Thoracic aorta (tissue), 2 donors: ENCODE data around the gene MMP12. TPM values are rescaled to one million over a fixed set of nuclear protein-coding genes. Genes with fewer than 3 reads are reported as not detected.

ENCODE experiments used
- ATAC-seq: fragments of 150-250 bp; one replicate; pipeline ENCODE4 v1.8.0; 2017; ENCODE audit warnings: low read depth; ENCODE audit not compliant: insufficient number of reproducible peaks, low FRiP score
- DNase-seq: peaks from one replicate; pipeline ENCODE4 v3.0.0-alpha.2; 2020; ENCODE audit warnings: low spot score
- H3K27ac ChIP-seq, 2 donors: fragments of 200-600 bp; sonication (generic); 1 replicate in 1 of 2; 2 replicates in 1 of 2; pipeline ENCODE4 v1.5.1; 2016; ENCODE audit warnings: mild to moderate bottlenecking in 2 of 2, moderate library complexity in 2 of 2
- H3K27me3 ChIP-seq: fragments of 200-600 bp; sonication (generic); replicated peaks from 2 replicates; pipeline ENCODE4 v1.6.0; 2016; ENCODE audit warnings: mild to moderate bottlenecking; ENCODE audit not compliant: insufficient read depth
- H3K36me3 ChIP-seq: fragments of 200-600 bp; sonication (generic); one replicate; pipeline ENCODE4 v1.5.1; 2016
- H3K4me1 ChIP-seq, 2 donors: fragments of 200-600 bp; sonication (generic); 1 replicate in 1 of 2; 2 replicates in 1 of 2; pipeline versions ENCODE4 v1.5.1 to v1.6.0; 2016; ENCODE audit warnings: low read depth in 2 of 2, mild to moderate bottlenecking in 1 of 2; ENCODE audit not compliant: control insufficient read depth in 1 of 2
- H3K4me3 ChIP-seq: fragments of 200-600 bp; sonication (generic); 2 replicates; pipeline ENCODE4 v1.5.1; 2016; ENCODE audit warnings: mild to moderate bottlenecking
- H3K9me3 ChIP-seq: fragments of 200-600 bp; sonication (generic); 2 replicates; pipeline ENCODE4 v1.5.1; 2016
- CTCF ChIP-seq: fragments of 200-600 bp; sonication (generic); IDR thresholded peaks from one replicate; pipeline ENCODE4 v1.5.1; 2019; ENCODE audit warnings: antibody characterized with exemption
- total RNA-seq, 2 donors: library from RNA; depleted of rRNA; stranded (reverse); fragments of >200 nt; gene quantifications; one replicate each; pipeline versions ENCODE4 v1.1.0 to v1.2.3, GENCODE V29; 2016

The MMP12 gene
- total RNA-seq, 2 donors from 2014 or later = not detected

GRCh38 chr11:102837646-102838045 is 37.1 kb downstream of the MMP12 start:
- Histone ChIP-seq H3K4me3 (no peak overlapping the region), H3K36me3 (no peaks in the 10 kb centered on the region), H3K4me1 (no peaks in the 10 kb centered on the region), H3K27me3 (no peaks in the 10 kb centered on the region), H3K9me3 (no peaks in the 10 kb centered on the region), H3K27ac (no peak overlapping the region)
- TF ChIP-seq CTCF = no peak
- DNase-seq (no peak), ATAC-seq (no peak)

GRCh38 chr11:102837156-102837555 is 37.6 kb downstream of the MMP12 start:
- H3K27ac ChIP-seq = no peak overlapping the region

GRCh38 chr11:102836290-102836875 is 38.4 kb downstream of the MMP12 start:
- DNase-seq = no peak
- TF ChIP-seq CTCF = no peak
- ATAC-seq = no peak
- H3K36me3 ChIP-seq = no peaks in the 10 kb centered on the region
- no peak overlapping the region for H3K27ac ChIP-seq
- H3K9me3 ChIP-seq = no peaks in the 10 kb centered on the region
- no peaks in the 10 kb centered on the region for H3K4me1 ChIP-seq
- no peaks in the 10 kb centered on the region for H3K27me3 ChIP-seq
- no peak overlapping the region for H3K4me3 ChIP-seq

More at GRCh38 chr11:102837156-102837555, 37.6 kb downstream of the MMP12 start:
- H3K27me3 ChIP-seq = no peaks in the 10 kb centered on the region
- no peaks in the 10 kb centered on the region for H3K9me3 ChIP-seq
- H3K4me3 ChIP-seq = no peak overlapping the region
- DNase-seq (no peak), ATAC-seq (no peak)
- no peak for TF ChIP-seq CTCF
- H3K36me3 ChIP-seq = no peaks in the 10 kb centered on the region
- H3K4me1 ChIP-seq = no peaks in the 10 kb centered on the region

GRCh38 chr11:102833731-102834130 is 41.1 kb downstream of the MMP12 start:
- no peaks in the 10 kb centered on the region for H3K36me3 ChIP-seq
- H3K4me1 ChIP-seq = no peaks in the 10 kb centered on the region
- DNase-seq (no peak), ATAC-seq (no peak)
- H3K27me3 ChIP-seq = no peaks in the 10 kb centered on the region
- H3K9me3 ChIP-seq = no peaks in the 10 kb centered on the region
- no peak overlapping the region for H3K27ac ChIP-seq
- no peak for TF ChIP-seq CTCF
- no peak overlapping the region for H3K4me3 ChIP-seq

GRCh38 chr11:102832612-102833011 is 42.2 kb downstream of the MMP12 start:
- H3K36me3 ChIP-seq = no peaks in the 10 kb centered on the region
- H3K4me1 ChIP-seq = no peaks in the 10 kb centered on the region
- no peak overlapping the region for H3K4me3 ChIP-seq
- no peaks in the 10 kb centered on the region for H3K27me3 ChIP-seq
- DNase-seq (no peak), ATAC-seq (no peak)
- TF ChIP-seq CTCF = no peak
- H3K27ac ChIP-seq = no peak overlapping the region
- H3K9me3 ChIP-seq = no peaks in the 10 kb centered on the region
